K562 (cell line): ENCODE results near the gene NT5C2. TPM values are rescaled to one million over a fixed set of nuclear protein-coding genes. Genes with fewer than 3 reads are reported as not detected.

Experiments used
- ATAC-seq: fragments of 200-7000 bp; cut with Tn5 transposase; 3 replicates; pipeline ENCODE4 v1.9.1; 2020; ENCODE audit warnings: moderate library complexity
- BruUV-seq: library from RNA; stranded (reverse); fragments of 400-500 nt; replicated peaks from 2 replicates; lab custom pipeline; 2021; lab: Mats Ljungman, UMichigan
- CTCF ChIA-PET: fragments of 300-600 bp; formaldehyde crosslinking; extraction: SDS; loops from one replicate; lab custom pipeline; 2021; ENCODE audit warnings: low intra/inter-chr PET ratio; lab: Yijun Ruan, JAX
- POLR2A ChIA-PET: fragments of 300-600, 350-650 bp; sonication (Branson Sonifier 250); formaldehyde crosslinking; extraction: SDS; loops from one replicate; lab custom pipeline; 2021; ENCODE audit warnings: antibody characterized with exemption, inconsistent platforms; lab: Yijun Ruan, JAX
- DNase-seq, 4 experiments: peaks; one replicate each; pipeline versions ENCODE4 v3.0.0 to v3.0.0-alpha.2; 2011 to 2018; ENCODE audit warnings: low spot score in 3 of 4, mixed read lengths in 3 of 4; ENCODE audit errors: extremely low read depth in 1 of 4
- FAIRE-seq: peaks from 2 replicates; lab custom pipeline; 2011; peaks lifted over from hg19 to GRCh38; lab: Jason Lieb, UNC
- H2AFZ ChIP-seq: 2 replicates; pipeline ENCODE4 v1.6.0; 2011; ENCODE audit warnings: low read depth, low read length, control low read depth, inconsistent platforms
- H3K27ac ChIP-seq: fragments of 200-600 bp; 3 replicates; pipeline ENCODE4 v1.8.0; 2011; ENCODE audit warnings: low read depth, mild to moderate bottlenecking, control low read depth, inconsistent platforms, low read length, moderate library complexity, mixed read lengths; ENCODE audit errors: extremely low read depth
- H3K27me3 ChIP-seq, 2 experiments: fragments of 300-600 bp in 1 of 2; 2 replicates in 1 of 2; 3 replicates in 1 of 2; pipeline versions ENCODE4 v1.6.0 to v1.8.0; 2011; ENCODE audit warnings: inconsistent platforms in 2 of 2, low read length in 2 of 2, mild to moderate bottlenecking in 1 of 2, mixed read lengths in 1 of 2, moderate library complexity in 1 of 2; ENCODE audit not compliant: control insufficient read depth in 2 of 2, insufficient read depth in 2 of 2
- H3K36me3 ChIP-seq: fragments of 300-600 bp; 3 replicates; pipeline ENCODE4 v1.8.0; 2011; ENCODE audit warnings: mild to moderate bottlenecking, low read length, inconsistent platforms; ENCODE audit not compliant: control insufficient read depth, insufficient read depth
- H3K4me1 ChIP-seq, 2 experiments: fragments of 200-600 bp in 1 of 2; replicated peaks in 1 of 2; 2 replicates in 1 of 2; 3 replicates in 1 of 2; pipeline versions ENCODE4 v1.5.1 to v1.8.0; 2011; ENCODE audit warnings: inconsistent platforms in 2 of 2, low read length in 2 of 2, mild to moderate bottlenecking in 1 of 2, mixed read lengths in 1 of 2, moderate library complexity in 1 of 2; ENCODE audit not compliant: control insufficient read depth in 2 of 2, insufficient read depth in 2 of 2
- H3K4me2 ChIP-seq: 2 replicates; pipeline ENCODE4 v1.6.1; 2011; ENCODE audit warnings: low read length, control low read depth, inconsistent platforms, mixed read lengths; ENCODE audit not compliant: insufficient read depth
- H3K4me3 ChIP-seq: fragments of 200-600 bp; sonication (generic), shearing (Covaris generic); 2 replicates; pipeline ENCODE4 v1.5.1; 2016; ENCODE audit warnings: control low read depth, inconsistent platforms
- H3K79me2 ChIP-seq: fragments of 200-600 bp; 3 replicates; pipeline ENCODE4 v1.8.0; 2011; ENCODE audit warnings: low read length, inconsistent platforms; ENCODE audit not compliant: control insufficient read depth, insufficient read depth
- H3K9ac ChIP-seq, 2 experiments: 2 replicates each; pipeline versions ENCODE4 v1.6.0 to v1.6.1; 2011; ENCODE audit warnings: low read depth in 2 of 2, low read length in 2 of 2, control low read depth in 1 of 2, inconsistent platforms in 1 of 2, mild to moderate bottlenecking in 1 of 2, mixed read lengths in 1 of 2; ENCODE audit not compliant: insufficient read depth in 1 of 2
- H3K9me1 ChIP-seq: one replicate; pipeline ENCODE4 v1.6.0; 2011; ENCODE audit warnings: inconsistent platforms, mild to moderate bottlenecking, low read length, moderate library complexity; ENCODE audit not compliant: control insufficient read depth, insufficient read depth
- H3K9me3 ChIP-seq: replicated peaks from 2 replicates; pipeline ENCODE4 v1.5.1; 2011; ENCODE audit warnings: low read depth, low read length, inconsistent platforms; ENCODE audit not compliant: control insufficient read depth, insufficient read depth
- H4K20me1 ChIP-seq: replicated peaks from 2 replicates; pipeline ENCODE4 v1.6.1; 2011; ENCODE audit warnings: low read length, inconsistent platforms, mixed read lengths; ENCODE audit not compliant: control insufficient read depth, insufficient read depth
- C11orf30 ChIP-seq: fragments of 450-650 bp; IDR thresholded peaks from 2 replicates; pipeline ENCODE4 v1.6.1; 2016; ENCODE audit warnings: low read depth, mild to moderate bottlenecking
- KLF6 ChIP-seq: fragments of 250-450 bp; sonication (Bioruptor Pico); IDR thresholded peaks from 2 replicates; pipeline ENCODE4 v1.4.0; 2020; ENCODE audit warnings: mild to moderate bottlenecking, moderate library complexity, borderline replicate concordance
- NCOA4 ChIP-seq: fragments of 450-650 bp; IDR thresholded peaks from 2 replicates; pipeline ENCODE4 v1.6.1; 2018; ENCODE audit warnings: mild to moderate bottlenecking; ENCODE audit not compliant: partially characterized antibody
- POLR2AphosphoS2 ChIP-seq: IDR thresholded peaks from 2 replicates; pipeline ENCODE4 v1.6.1; 2012; ENCODE audit warnings: low read length, improper control_type of control experiment
- ZBTB7A ChIP-seq: IDR thresholded peaks from 2 replicates; pipeline ENCODE4 v1.6.1; 2011; ENCODE audit warnings: low read depth, mild to moderate bottlenecking, low read length, moderate library complexity, borderline replicate concordance; ENCODE audit not compliant: control insufficient read depth
- ZNF217 ChIP-seq: sonication (generic); formaldehyde crosslinking; IDR thresholded peaks from 2 replicates; pipeline ENCODE4 v1.8.0; 2022; ENCODE audit warnings: mild to moderate bottlenecking, missing genetic modification reagents
- ZSCAN29 ChIP-seq: fragments of 450-650 bp; IDR thresholded peaks from 2 replicates; pipeline ENCODE4 v1.6.1; 2017
- WGBS: fragments of 100-300 bp; shearing (Covaris generic); methylation state at CpG from one replicate; pipeline ENCODE4 v1.1.6; 2016; ENCODE audit warnings: low coverage, mixed read lengths; ENCODE audit not compliant: insufficient coverage; ENCODE audit errors: missing lambda C conversion rate; 5-methylcytosine and 5-hydroxymethylcytosine counted together
- in situ Hi-C: fragments of 300-500 bp; cut with MboI; formaldehyde crosslinking; loops from 4 replicates; pipeline ENCODE4 v1.15.0; 2018; ENCODE audit warnings: inconsistent platforms, mixed read lengths
- intact Hi-C: fragments of 100-400 bp; cut with micrococcal nuclease; formaldehyde crosslinking; loops from 2 replicates; pipeline ENCODE4 v1.14.2; 2022
- polyA plus RNA-seq, 8 experiments: library from polyadenylated mRNA; depleted of rRNA in 4 of 8; stranded (reverse) in 5 of 8; unstranded in 3 of 8; fragments of >200 nt; fragmentation: Nextera tagmentation in 2 of 8; fragmentation: Illumina TruSeq in 1 of 8; extraction: Ambion mirVana in 2 of 8; extraction: Trizol in 1 of 8; gene quantifications; 2 replicates each; pipeline versions ENCODE4 v1.2.1 to v1.2.3, GENCODE V29; 2011 to 2014; ENCODE audit warnings: inconsistent platforms in 1 of 8, missing spikeins in 1 of 8
- total RNA-seq, 7 experiments: library from RNA; depleted of rRNA in 6 of 7; stranded (reverse); fragments of >200 nt in 6 of 7; fragmentation: Illumina TruSeq in 2 of 7; extraction: Trizol in 2 of 7; gene quantifications; 2 replicates each; pipeline versions ENCODE4 v1.2.1 to v1.2.3, GENCODE V29; 2011 to 2021; ENCODE audit warnings: low replicate concordance in 1 of 7
- TF ChIP-seq, protein P1 (sequence below), 3 experiments: IDR thresholded peaks in 2 of 3; conservative IDR thresholded peaks in 1 of 3; 2 replicates each; pipeline ENCODE4 v1.5.1; 2011 to 2012; ENCODE audit warnings: low read length in 3 of 3, mild to moderate bottlenecking in 3 of 3, control low read depth in 2 of 3, improper control_type of control experiment in 1 of 3, inconsistent platforms in 1 of 3, low read depth in 1 of 3, mixed read lengths in 1 of 3, moderate library complexity in 1 of 3; ENCODE audit not compliant: insufficient read depth in 2 of 3
- TF ChIP-seq, protein P2 (sequence below): sonication (generic); formaldehyde crosslinking; IDR thresholded peaks from 2 replicates; pipeline ENCODE4 v1.8.0; 2022; ENCODE audit warnings: missing genetic modification reagents, mild to moderate bottlenecking, borderline replicate concordance
- TF ChIP-seq, protein P3 (sequence below), 2 experiments: fragments of 200-800 bp in 1 of 2; sonication (Bioruptor generic) in 1 of 2; sonication (generic) in 1 of 2; formaldehyde crosslinking in 1 of 2; IDR thresholded peaks in 1 of 2; conservative IDR thresholded peaks in 1 of 2; 2 replicates each; pipeline versions ENCODE4 v1.5.0 to v1.6.1; 2016 to 2020; ENCODE audit warnings: missing compliant biosample characterization in 1 of 2, missing genetic modification characterization in 1 of 2, missing genetic modification reagents in 1 of 2
- TF ChIP-seq, protein P4 (sequence below): sonication (generic); formaldehyde crosslinking; IDR thresholded peaks from 2 replicates; pipeline ENCODE4 v1.8.0; 2022; ENCODE audit warnings: mild to moderate bottlenecking, missing genetic modification reagents

NT5C2 gene
- total and polyA plus RNA-seq, 9 of the 15 experiments (the other 6 are each of a cell fraction or from before 2014, with no cell fraction given): 11.3 to 45.2 (median 27.7) TPM

DNA sequence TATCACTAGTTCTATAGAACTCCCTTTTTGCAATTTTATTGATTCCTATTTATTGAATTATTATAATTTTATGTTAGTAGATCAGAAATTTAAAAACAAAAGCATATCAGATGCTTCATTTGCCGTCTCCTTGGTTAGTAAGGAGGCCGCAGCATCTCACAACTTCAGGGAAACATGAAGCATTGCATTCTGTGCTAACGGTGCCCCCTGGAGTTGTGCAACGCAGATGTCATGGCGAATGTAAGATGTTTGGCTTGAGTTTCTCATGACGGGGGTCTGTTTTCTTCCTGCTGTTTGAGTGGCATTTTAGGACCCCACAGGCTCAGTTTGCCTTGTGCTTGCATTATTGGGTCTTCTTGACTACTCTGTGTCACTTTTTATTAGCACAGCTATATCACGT lies 150.2 kb downstream of the NT5C2 start:
- H3K9me3 ChIP-seq: no peaks in the 10 kb centered on the region
- H2AFZ ChIP-seq: no peak overlapping the region
- no peak overlapping the region for H3K4me3 ChIP-seq
- intact Hi-C loops (no loop called here), in situ Hi-C loops (no loop called here)
- H3K4me2 ChIP-seq: no peak overlapping the region
- FAIRE-seq (no peak), DNase-seq (no peak), ATAC-seq (no peak)
- no peaks in the 10 kb centered on the region for H3K36me3 ChIP-seq
- no peaks in the 10 kb centered on the region for H4K20me1 ChIP-seq
- WGBS: 88% methylated on average over 7 of the region's 7 CpGs
- H3K27ac ChIP-seq: no peak overlapping the region
- no peak overlapping the region for H3K9ac ChIP-seq
- TF ChIP-seq, protein P1, sequence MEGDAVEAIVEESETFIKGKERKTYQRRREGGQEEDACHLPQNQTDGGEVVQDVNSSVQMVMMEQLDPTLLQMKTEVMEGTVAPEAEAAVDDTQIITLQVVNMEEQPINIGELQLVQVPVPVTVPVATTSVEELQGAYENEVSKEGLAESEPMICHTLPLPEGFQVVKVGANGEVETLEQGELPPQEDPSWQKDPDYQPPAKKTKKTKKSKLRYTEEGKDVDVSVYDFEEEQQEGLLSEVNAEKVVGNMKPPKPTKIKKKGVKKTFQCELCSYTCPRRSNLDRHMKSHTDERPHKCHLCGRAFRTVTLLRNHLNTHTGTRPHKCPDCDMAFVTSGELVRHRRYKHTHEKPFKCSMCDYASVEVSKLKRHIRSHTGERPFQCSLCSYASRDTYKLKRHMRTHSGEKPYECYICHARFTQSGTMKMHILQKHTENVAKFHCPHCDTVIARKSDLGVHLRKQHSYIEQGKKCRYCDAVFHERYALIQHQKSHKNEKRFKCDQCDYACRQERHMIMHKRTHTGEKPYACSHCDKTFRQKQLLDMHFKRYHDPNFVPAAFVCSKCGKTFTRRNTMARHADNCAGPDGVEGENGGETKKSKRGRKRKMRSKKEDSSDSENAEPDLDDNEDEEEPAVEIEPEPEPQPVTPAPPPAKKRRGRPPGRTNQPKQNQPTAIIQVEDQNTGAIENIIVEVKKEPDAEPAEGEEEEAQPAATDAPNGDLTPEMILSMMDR (IDR thresholded peaks at IDR 0.05 in 2 of 3, conservative IDR thresholded peaks at IDR 0.05 in 1 of 3; ENCODE audit: insufficient read depth in 2 of 3, low read depth in 1 of 3, low read length in 3 of 3): 0 out of 6 replicates have a peak, but pooled peaks of 2 of the 3 experiments have one; percentile 4 to 40
- TF ChIP-seq ZNF217 (CRISPR knock-in tag): no peak
- H3K9me1 ChIP-seq: no peaks in the 10 kb centered on the region
- POLR2A ChIA-PET: no interaction called here
- CTCF ChIA-PET: no interaction called here
- no peaks in the 10 kb centered on the region for H3K27me3 ChIP-seq
- BruUV-seq: no TSS peak
- H3K79me2 ChIP-seq: no peaks in the 10 kb centered on the region
- peaks cover 19 to 22% of the 10 kb centered on the region in 2 experiments for H3K4me1 ChIP-seq

DNA sequence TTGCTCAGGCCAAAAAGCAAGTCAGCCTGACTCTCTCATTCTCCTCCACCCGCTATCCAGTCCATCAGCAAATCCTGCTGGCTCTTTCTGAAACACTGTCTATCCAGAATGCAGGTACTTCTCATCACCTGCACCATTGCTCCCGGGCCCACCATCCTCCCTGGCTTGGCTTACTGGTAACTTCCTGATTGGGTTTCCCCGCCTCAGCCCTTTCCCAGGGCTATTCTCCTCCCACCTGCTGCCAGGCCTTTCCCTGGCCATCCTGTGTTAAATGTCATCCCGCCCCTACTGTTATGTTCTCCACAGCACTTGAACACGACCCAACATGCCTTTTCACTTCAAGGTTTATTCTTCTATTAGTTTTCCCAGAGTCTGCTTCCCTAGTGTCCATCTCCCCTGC lies 150.9 kb downstream of the NT5C2 start:
- H4K20me1 ChIP-seq: no peaks in the 10 kb centered on the region
- intact Hi-C loops: no loop called here
- H3K9me1 ChIP-seq: no peaks in the 10 kb centered on the region
- in situ Hi-C loops: no loop called here
- no peaks in the 10 kb centered on the region for H3K36me3 ChIP-seq
- 81% methylated on average over 5 of the region's 5 CpGs for WGBS
- ATAC-seq (no peak), FAIRE-seq (no peak), DNase-seq (no peak)
- no TSS peak for BruUV-seq
- CTCF ChIA-PET: no interaction called here
- no peak overlapping the region; the same call in 1 of the 2 replicates for H2AFZ ChIP-seq
- H3K4me1 ChIP-seq: peaks cover 19 to 22% of the 10 kb centered on the region in 2 experiments
- H3K27me3 ChIP-seq: no peaks in the 10 kb centered on the region
- H3K27ac ChIP-seq: no peak overlapping the region
- POLR2A ChIA-PET: no interaction called here
- H3K4me2 ChIP-seq: 0 out of 2 replicates have a peak overlapping the region, but pooled peaks have one; percentile 55
- H3K9ac ChIP-seq: no peak overlapping the region
- H3K4me3 ChIP-seq: no peak overlapping the region
- H3K9me3 ChIP-seq: no peaks in the 10 kb centered on the region
- H3K79me2 ChIP-seq: no peaks in the 10 kb centered on the region
- TF ChIP-seq, protein P2, sequence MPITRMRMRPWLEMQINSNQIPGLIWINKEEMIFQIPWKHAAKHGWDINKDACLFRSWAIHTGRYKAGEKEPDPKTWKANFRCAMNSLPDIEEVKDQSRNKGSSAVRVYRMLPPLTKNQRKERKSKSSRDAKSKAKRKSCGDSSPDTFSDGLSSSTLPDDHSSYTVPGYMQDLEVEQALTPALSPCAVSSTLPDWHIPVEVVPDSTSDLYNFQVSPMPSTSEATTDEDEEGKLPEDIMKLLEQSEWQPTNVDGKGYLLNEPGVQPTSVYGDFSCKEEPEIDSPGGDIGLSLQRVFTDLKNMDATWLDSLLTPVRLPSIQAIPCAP: no peak
- TF ChIP-seq ZSCAN29 (no peak), POLR2AphosphoS2 (no peak), C11orf30 (no peak), KLF6 (no peak), NCOA4 (no peak), ZBTB7A (no peak)
- TF ChIP-seq, protein P3, sequence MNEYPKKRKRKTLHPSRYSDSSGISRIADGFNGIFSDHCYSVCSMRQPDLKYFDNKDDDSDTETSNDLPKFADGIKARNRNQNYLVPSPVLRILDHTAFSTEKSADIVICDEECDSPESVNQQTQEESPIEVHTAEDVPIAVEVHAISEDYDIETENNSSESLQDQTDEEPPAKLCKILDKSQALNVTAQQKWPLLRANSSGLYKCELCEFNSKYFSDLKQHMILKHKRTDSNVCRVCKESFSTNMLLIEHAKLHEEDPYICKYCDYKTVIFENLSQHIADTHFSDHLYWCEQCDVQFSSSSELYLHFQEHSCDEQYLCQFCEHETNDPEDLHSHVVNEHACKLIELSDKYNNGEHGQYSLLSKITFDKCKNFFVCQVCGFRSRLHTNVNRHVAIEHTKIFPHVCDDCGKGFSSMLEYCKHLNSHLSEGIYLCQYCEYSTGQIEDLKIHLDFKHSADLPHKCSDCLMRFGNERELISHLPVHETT (CRISPR knock-in tag; conservative IDR thresholded peaks at IDR 0.05 in 1 of 2, IDR thresholded peaks at IDR 0.05 in 1 of 2): no peak
- TF ChIP-seq, protein P4, sequence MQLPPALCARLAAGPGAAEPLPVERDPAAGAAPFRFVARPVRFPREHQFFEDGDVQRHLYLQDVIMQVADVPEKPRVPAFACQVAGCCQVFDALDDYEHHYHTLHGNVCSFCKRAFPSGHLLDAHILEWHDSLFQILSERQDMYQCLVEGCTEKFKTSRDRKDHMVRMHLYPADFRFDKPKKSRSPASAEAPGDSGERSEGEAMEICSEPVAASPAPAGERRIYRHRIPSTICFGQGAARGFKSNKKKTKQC (CRISPR knock-in tag): no peak
